CD14-positive monocyte (primary cell): ENCODE data around the gene CHST11. TPM values are rescaled to one million over a fixed set of nuclear protein-coding genes. Genes with fewer than 3 reads are reported as not detected.

Experiments
- DNase-seq, 3 donors: peaks; one replicate each; pipeline ENCODE4 v3.0.0-alpha.2; 2011 to 2022
- H2AFZ ChIP-seq: 2 replicates; pipeline ENCODE4 v1.6.0; 2012; ENCODE audit warnings: mild to moderate bottlenecking, low read depth, low read length, inconsistent platforms; ENCODE audit not compliant: insufficient read depth, poor library complexity, severe bottlenecking
- H3K27ac ChIP-seq, 2 donors: 1 replicate in 1 of 2; 2 replicates in 1 of 2; pipeline ENCODE4 v1.5.1; 2012 to 2013; ENCODE audit warnings: low read length in 2 of 2, control low read depth in 1 of 2, inconsistent platforms in 1 of 2, low read depth in 1 of 2, mild to moderate bottlenecking in 1 of 2
- H3K27me3 ChIP-seq, 2 donors: one replicate each; pipeline versions ENCODE4 v1.6.0 to v1.6.1; 2011 to 2013; ENCODE audit warnings: low read length in 2 of 2; ENCODE audit not compliant: control insufficient read depth in 2 of 2, insufficient read depth in 2 of 2
- H3K36me3 ChIP-seq, 2 donors: replicated peaks in 1 of 2; 1 replicate in 1 of 2; 2 replicates in 1 of 2; pipeline versions ENCODE4 v1.5.1 to v1.6.1; 2012 to 2013; ENCODE audit warnings: low read length in 2 of 2, control low read depth in 1 of 2, inconsistent platforms in 1 of 2, mild to moderate bottlenecking in 1 of 2; ENCODE audit not compliant: insufficient read depth in 2 of 2, control insufficient read depth in 1 of 2
- H3K4me1 ChIP-seq, 2 donors: 1 replicate in 1 of 2; 2 replicates in 1 of 2; pipeline versions ENCODE4 v1.5.1 to v1.6.1; 2012 to 2013; ENCODE audit warnings: low read length in 2 of 2, control low read depth in 1 of 2, inconsistent platforms in 1 of 2, mild to moderate bottlenecking in 1 of 2, moderate library complexity in 1 of 2; ENCODE audit not compliant: insufficient read depth in 2 of 2, control insufficient read depth in 1 of 2
- H3K4me2 ChIP-seq: replicated peaks from 2 replicates; pipeline ENCODE3; 2012; ENCODE audit warnings: low read length, moderate library complexity, mild to moderate bottlenecking; ENCODE audit not compliant: poor library complexity, severe bottlenecking; ENCODE audit errors: extremely low read depth
- H3K4me3 ChIP-seq, 3 experiments: fragments of 200-600 bp in 1 of 3; sonication (generic) in 1 of 3; replicated peaks in 1 of 3; 1 replicate in 2 of 3; 2 replicates in 1 of 3; pipeline ENCODE4 v1.5.1; 2011 to 2013; ENCODE audit warnings: low read length in 3 of 3, mild to moderate bottlenecking in 3 of 3, control low read depth in 2 of 3, low read depth in 2 of 3, inconsistent platforms in 1 of 3, moderate library complexity in 1 of 3
- H3K79me2 ChIP-seq: 2 replicates; pipeline ENCODE4 v1.6.0; 2012; ENCODE audit warnings: mild to moderate bottlenecking, control low read depth, inconsistent platforms, low read length, moderate library complexity; ENCODE audit not compliant: insufficient read depth
- H3K9ac ChIP-seq: 2 replicates; pipeline ENCODE4 v1.6.0; 2017; ENCODE audit warnings: low read length, mild to moderate bottlenecking; ENCODE audit not compliant: insufficient read depth, poor library complexity, severe bottlenecking
- H3K9me3 ChIP-seq, 2 donors: replicated peaks in 1 of 2; 1 replicate in 1 of 2; 2 replicates in 1 of 2; pipeline versions ENCODE4 v1.5.1 to v1.6.1; 2012 to 2013; ENCODE audit warnings: low read length in 2 of 2, control low read depth in 1 of 2; ENCODE audit not compliant: control insufficient read depth in 1 of 2, insufficient read depth in 1 of 2
- H4K20me1 ChIP-seq: 2 replicates; pipeline ENCODE4 v1.6.0; 2012; ENCODE audit warnings: mild to moderate bottlenecking, low read length, control low read depth, moderate library complexity; ENCODE audit not compliant: insufficient read depth
- H3K27ac Mint-ChIP-seq, 7 donors: one replicate each; pipeline ENCODE4 v1.8.0; 2020; ENCODE audit warnings: mild to moderate bottlenecking in 7 of 7, mixed read lengths in 7 of 7, moderate library complexity in 6 of 7, inconsistent platforms in 2 of 7
- H3K27me3 Mint-ChIP-seq, 3 donors: one replicate each; pipeline ENCODE4 v1.8.0; 2021 to 2022; ENCODE audit warnings: low read depth in 3 of 3, mild to moderate bottlenecking in 3 of 3, mixed read lengths in 3 of 3, moderate library complexity in 3 of 3, inconsistent platforms in 1 of 3
- H3K36me3 Mint-ChIP-seq, 2 donors: one replicate each; pipeline ENCODE4 v1.8.0; 2020; ENCODE audit warnings: mixed read lengths in 2 of 2, inconsistent platforms in 1 of 2, mild to moderate bottlenecking in 1 of 2
- H3K4me1 Mint-ChIP-seq: one replicate; pipeline ENCODE4 v1.8.0; 2020; ENCODE audit warnings: mild to moderate bottlenecking, mixed read lengths
- H3K4me3 Mint-ChIP-seq, 2 donors: one replicate each; pipeline ENCODE4 v1.8.0; 2020; ENCODE audit warnings: mild to moderate bottlenecking in 2 of 2, mixed read lengths in 2 of 2, moderate library complexity in 1 of 2
- H3K9me3 Mint-ChIP-seq, 7 donors: one replicate each; pipeline ENCODE4 v1.8.0; 2020 to 2022; ENCODE audit warnings: mixed read lengths in 7 of 7, mild to moderate bottlenecking in 6 of 7, moderate library complexity in 6 of 7, inconsistent platforms in 2 of 7
- CTCF ChIP-seq: fragments of 200-600 bp; IDR thresholded peaks from one replicate; pipeline ENCODE4 v1.8.0; 2022; ENCODE audit warnings: antibody characterized with exemption, mild to moderate bottlenecking
- WGBS: methylation state at CpG from one replicate; pipeline ENCODE4 v1.1.5; 2013; ENCODE audit warnings: missing lambda C conversion rate; ENCODE audit not compliant: insufficient coverage; 5-methylcytosine and 5-hydroxymethylcytosine counted together
- intact Hi-C, 2 donors: fragments of 100-400 bp; cut with micrococcal nuclease; formaldehyde crosslinking; loops; one replicate each; pipeline versions ENCODE4 v1.15.0 to v1.15.1; 2023
- polyA plus RNA-seq, 3 donors: library from polyadenylated mRNA; depleted of rRNA in 1 of 3; unstranded in 2 of 3; stranded (reverse) in 1 of 3; fragments of 300-500 nt in 2 of 3; fragments of >200 nt in 1 of 3; fragmentation: Illumina TruSeq in 2 of 3; gene quantifications; 1 replicate in 2 of 3; 2 replicates in 1 of 3; pipeline ENCODE4 v1.2.3, GENCODE V29; 2012 to 2021

CHST11 gene
- polyA plus RNA-seq, 3 donors = 44.4 to 66.6 (median 48.4) TPM

- Histone ChIP-seq H3K79me2 (no peaks in the 10 kb centered on the region), H2AFZ (no peak overlapping the region), H3K4me1 (peaks cover 5% of the 10 kb centered on the region in 2 donors), H3K4me2 (no peak overlapping the region), H3K9ac (no peak overlapping the region), H3K27ac (no peak overlapping the region), H3K27me3 (no peaks in the 10 kb centered on the region), H3K36me3 (no peaks in the 10 kb centered on the region), H4K20me1 (no peaks in the 10 kb centered on the region), H3K9me3 (peaks cover 0 to 4% of the 10 kb centered on the region in 2 donors), H3K4me3 (no peak overlapping the region)
- Mint-ChIP-seq H3K4me1 (peaks cover 9% of the 10 kb centered on the region), H3K9me3 (peaks cover 3 to 10% (median 4%) of the 10 kb centered on the region in 7 donors), H3K36me3 (no peaks in the 10 kb centered on the region), H3K27me3 (peaks cover 0 to 2% (median 0%) of the 10 kb centered on the region in 3 donors), H3K27ac (no peak overlapping the region), H3K4me3 (no peak overlapping the region)
- no peak for TF ChIP-seq CTCF
- DNase-seq = no peak
- intact Hi-C loops = no loop called here
- no CpG with 5 or more reads among the region's 5 CpGs for WGBS
These were observed 329.6 kb downstream of the CHST11 start for GRCh38 chr12:104786352-104786751.

- H3K36me3 Mint-ChIP-seq = no peaks in the 10 kb centered on the region
- Histone ChIP-seq H3K4me3 (no peak overlapping the region), H3K79me2 (no peaks in the 10 kb centered on the region), H3K27me3 (no peaks in the 10 kb centered on the region), H3K9ac (no peak overlapping the region), H4K20me1 (no peaks in the 10 kb centered on the region), H3K9me3 (no peaks in the 10 kb centered on the region), H3K4me2 (no peak overlapping the region), H2AFZ (no peak overlapping the region), H3K36me3 (no peaks in the 10 kb centered on the region), H3K4me1 (peaks cover 13 to 16% of the 10 kb centered on the region in 2 donors), H3K27ac (no peak overlapping the region)
- H3K27ac Mint-ChIP-seq = peak overlapping the region in 2 of 7 donors; percentile 29 to 75
- peak in 2 of 3 donors; percentile 12 to 31 for DNase-seq
- peaks cover 19% of the 10 kb centered on the region for H3K4me1 Mint-ChIP-seq
- peaks cover 0 to 9% (median 3%) of the 10 kb centered on the region in 7 donors for H3K9me3 Mint-ChIP-seq
- peaks cover 0 to 2% (median 0%) of the 10 kb centered on the region in 3 donors for H3K27me3 Mint-ChIP-seq
- no peak for TF ChIP-seq CTCF
- intact Hi-C loops = no loop called here
- H3K4me3 Mint-ChIP-seq = no peak overlapping the region
These were observed 332.1 kb downstream of the CHST11 start for GRCh38 chr12:104788840-104789271.
